ENCODE data around the gene MDFIC2. TPM values are rescaled to one million over a fixed set of nuclear protein-coding genes. Genes with fewer than 3 reads are reported as not detected.
"Not testable (repeated sequence)": the region's sequence is repeated elsewhere in the genome, so short reads cannot be mapped to it uniquely, and the experiment has no call there.

MDFIC2 gene
- total and polyA plus RNA-seq, 8 donors, result not detected

DNA sequence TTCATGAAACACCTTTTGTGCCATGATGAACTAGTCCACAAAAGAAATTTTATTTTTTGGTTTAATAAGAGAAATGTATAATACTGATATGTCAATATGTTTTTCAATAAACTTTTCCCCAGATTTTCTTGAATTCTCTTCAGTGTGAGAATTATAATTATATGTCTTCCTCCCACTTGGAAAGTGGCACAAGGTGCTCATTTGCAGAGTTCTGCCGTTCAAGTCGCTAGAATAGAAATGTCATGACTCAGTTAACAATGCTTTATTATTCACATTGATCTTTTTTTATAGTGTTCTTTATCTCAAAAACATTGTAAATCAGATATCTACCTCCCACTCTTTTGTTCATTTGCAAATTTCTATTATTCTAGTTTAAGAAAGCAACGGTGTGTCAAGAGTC is 87.3 kb downstream of the MDFIC2 start:
- Histone ChIP-seq H3K36me3 (no peaks in the 10 kb centered on the region), H3K4me3 (no peak overlapping the region), H3K4me1 (no peaks in the 10 kb centered on the region), H3K27ac (no peak overlapping the region), H3K9me3 (no peaks in the 10 kb centered on the region), H3K27me3 (no peaks in the 10 kb centered on the region)
- WGBS, 5 donors, result 47 to 58% (median 49%) methylated on average over 3 of the region's 3 CpGs
- intact Hi-C loops (cut with DNase I; ENCODE audit: low total_unique reads), result no loop called here
- TF ChIP-seq POLR2A (IDR thresholded peaks at IDR 0.05), result no peak
- no peak for TF ChIP-seq EP300 (IDR thresholded peaks at IDR 0.05)
- TF ChIP-seq, protein P1, sequence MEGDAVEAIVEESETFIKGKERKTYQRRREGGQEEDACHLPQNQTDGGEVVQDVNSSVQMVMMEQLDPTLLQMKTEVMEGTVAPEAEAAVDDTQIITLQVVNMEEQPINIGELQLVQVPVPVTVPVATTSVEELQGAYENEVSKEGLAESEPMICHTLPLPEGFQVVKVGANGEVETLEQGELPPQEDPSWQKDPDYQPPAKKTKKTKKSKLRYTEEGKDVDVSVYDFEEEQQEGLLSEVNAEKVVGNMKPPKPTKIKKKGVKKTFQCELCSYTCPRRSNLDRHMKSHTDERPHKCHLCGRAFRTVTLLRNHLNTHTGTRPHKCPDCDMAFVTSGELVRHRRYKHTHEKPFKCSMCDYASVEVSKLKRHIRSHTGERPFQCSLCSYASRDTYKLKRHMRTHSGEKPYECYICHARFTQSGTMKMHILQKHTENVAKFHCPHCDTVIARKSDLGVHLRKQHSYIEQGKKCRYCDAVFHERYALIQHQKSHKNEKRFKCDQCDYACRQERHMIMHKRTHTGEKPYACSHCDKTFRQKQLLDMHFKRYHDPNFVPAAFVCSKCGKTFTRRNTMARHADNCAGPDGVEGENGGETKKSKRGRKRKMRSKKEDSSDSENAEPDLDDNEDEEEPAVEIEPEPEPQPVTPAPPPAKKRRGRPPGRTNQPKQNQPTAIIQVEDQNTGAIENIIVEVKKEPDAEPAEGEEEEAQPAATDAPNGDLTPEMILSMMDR (IDR thresholded peaks at IDR 0.05), result no peak
- TF ChIP-seq POLR2AphosphoS5 (IDR thresholded peaks at IDR 0.05), result no peak
- no peak for DNase-seq

DNA sequence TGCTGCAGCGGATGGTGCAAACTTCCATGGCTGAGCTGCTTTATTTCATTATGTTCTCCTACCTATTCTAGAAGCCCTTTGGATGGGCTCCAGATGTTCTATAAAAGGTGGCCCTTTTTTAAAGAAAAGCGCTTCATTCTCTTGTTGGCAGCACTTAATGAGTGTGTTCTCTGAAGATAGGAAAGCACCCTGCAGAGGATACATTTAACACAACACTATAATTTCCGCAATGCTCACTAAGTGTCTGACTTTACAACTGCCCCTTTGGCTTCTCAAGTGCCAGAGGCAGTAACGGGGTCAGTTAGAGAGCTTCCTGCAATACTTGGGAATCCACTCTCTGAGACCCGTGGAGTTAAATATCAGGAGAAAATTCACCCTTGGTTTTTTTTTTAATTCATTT is 88.1 kb downstream of the MDFIC2 start:
- whole genome bisulfite sequencing, 5 donors, result 80 to 88% (median 85%) methylated on average over 5 of the region's 5 CpGs
- no peak overlapping the region for H3K4me3 ChIP-seq
- H3K9me3 ChIP-seq, result no peaks in the 10 kb centered on the region
- TF ChIP-seq EP300 (IDR thresholded peaks at IDR 0.05), result no peak
- TF ChIP-seq, protein P1 (IDR thresholded peaks at IDR 0.05), result no peak
- no peak for TF ChIP-seq POLR2AphosphoS5 (IDR thresholded peaks at IDR 0.05)
- no peak for TF ChIP-seq POLR2A (IDR thresholded peaks at IDR 0.05)
- H3K36me3 ChIP-seq, result no peaks in the 10 kb centered on the region
- no peak overlapping the region for H3K27ac ChIP-seq
- DNase-seq, result no peak
- intact Hi-C loops (cut with DNase I; ENCODE audit: low total_unique reads), result no loop called here
- H3K4me1 ChIP-seq, result no peaks in the 10 kb centered on the region
- H3K27me3 ChIP-seq, result no peaks in the 10 kb centered on the region

DNA sequence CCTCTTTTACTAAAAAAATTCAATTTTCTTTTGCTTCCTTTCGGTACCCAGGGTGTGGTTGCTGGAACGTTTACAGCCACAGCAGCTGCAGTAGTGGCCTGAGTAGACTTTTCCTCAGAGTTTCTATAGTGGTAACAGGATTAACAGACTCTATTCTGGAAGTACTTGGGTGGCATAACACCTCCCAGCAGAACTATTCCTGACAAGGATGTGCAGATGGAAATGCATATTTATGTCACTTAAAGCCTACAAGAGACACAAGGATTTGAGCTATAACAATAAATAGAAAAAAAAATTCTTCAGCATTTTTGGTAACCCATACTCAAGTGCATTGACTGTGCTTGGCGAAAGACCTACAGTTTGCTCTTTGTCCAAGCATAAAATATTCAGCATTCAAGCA is 94.0 kb downstream of the MDFIC2 start:
- no peak for TF ChIP-seq POLR2A (IDR thresholded peaks at IDR 0.05)
- Histone ChIP-seq H3K27ac (no peak overlapping the region), H3K36me3 (no peaks in the 10 kb centered on the region), H3K27me3 (no peaks in the 10 kb centered on the region), H3K4me1 (no peaks in the 10 kb centered on the region), H3K4me3 (no peak overlapping the region), H3K9me3 (no peaks in the 10 kb centered on the region)
- intact Hi-C loops (cut with DNase I; ENCODE audit: low total_unique reads), result no loop called here
- WGBS, 5 donors, result 58 to 73% (median 66%) methylated on average over 3 of the region's 3 CpGs
- no peak for DNase-seq

DNA sequence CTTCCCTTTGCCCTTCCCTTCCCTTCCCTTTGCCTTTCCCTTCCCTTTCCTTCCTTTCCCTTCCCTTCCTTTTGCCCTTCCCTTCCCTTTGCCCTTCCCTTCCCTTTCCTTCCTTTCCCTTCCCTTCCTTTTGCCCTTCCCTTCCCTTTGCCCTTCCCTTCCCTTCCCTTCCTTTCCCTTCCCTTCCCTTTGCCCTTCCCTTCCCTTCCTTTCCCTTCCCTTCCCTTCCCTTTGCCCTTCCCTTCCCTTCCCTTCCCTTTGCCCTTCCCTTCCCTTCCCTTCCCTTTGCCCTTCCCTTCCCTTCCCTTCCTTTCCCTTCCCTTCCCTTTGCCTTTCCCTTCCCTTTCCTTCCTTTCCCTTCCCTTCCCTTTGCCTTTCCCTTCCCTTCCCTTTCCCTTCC is 101.2 kb downstream of the MDFIC2 start:
- H3K27ac ChIP-seq; DNase-seq; H3K36me3 ChIP-seq; H3K4me3 ChIP-seq; intact Hi-C loops (cut with DNase I; ENCODE audit: low total_unique reads); H3K4me1 ChIP-seq; H3K9me3 ChIP-seq; H3K27me3 ChIP-seq: not testable (repeated sequence)

DNA sequence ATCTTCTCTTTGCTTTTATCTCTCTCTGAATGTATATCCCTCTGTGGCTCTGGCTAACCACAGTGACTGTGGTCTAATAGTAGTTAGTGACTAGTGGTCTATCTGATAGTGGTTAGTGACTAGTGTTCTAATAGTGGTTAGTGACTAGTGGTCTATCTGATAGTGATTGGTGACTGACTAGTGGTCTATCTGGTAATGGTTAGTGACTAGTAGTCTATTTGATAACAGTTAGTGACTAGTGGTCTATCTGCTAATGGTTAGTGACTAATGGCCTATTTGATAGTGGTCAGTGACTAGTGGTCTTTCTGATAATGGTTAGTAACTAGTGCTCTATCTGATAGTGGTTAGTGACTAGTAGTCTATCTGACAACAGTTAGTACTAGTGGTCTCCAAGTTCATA is 110.5 kb downstream of the MDFIC2 start:
- TF ChIP-seq EP300 (IDR thresholded peaks at IDR 0.05) (no peak), POLR2A (IDR thresholded peaks at IDR 0.05) (no peak), POLR2AphosphoS5 (IDR thresholded peaks at IDR 0.05) (no peak)
- TF ChIP-seq, protein P1 (IDR thresholded peaks at IDR 0.05), result no peak
- no peak for DNase-seq
- no peaks in the 10 kb centered on the region for H3K27me3 ChIP-seq
- H3K36me3 ChIP-seq, result no peaks in the 10 kb centered on the region
- peaks cover 0 to 7% (median 3%) of the 10 kb centered on the region in 4 donors for H3K4me1 ChIP-seq
- no peaks in the 10 kb centered on the region for H3K9me3 ChIP-seq
- no peak overlapping the region for H3K27ac ChIP-seq
- no peak overlapping the region for H3K4me3 ChIP-seq
- intact Hi-C loops (cut with DNase I; ENCODE audit: low total_unique reads), result no loop called here
